Measurements from ENCODE around the gene PIP5K1B.

PIP5K1B gene

DNA sequence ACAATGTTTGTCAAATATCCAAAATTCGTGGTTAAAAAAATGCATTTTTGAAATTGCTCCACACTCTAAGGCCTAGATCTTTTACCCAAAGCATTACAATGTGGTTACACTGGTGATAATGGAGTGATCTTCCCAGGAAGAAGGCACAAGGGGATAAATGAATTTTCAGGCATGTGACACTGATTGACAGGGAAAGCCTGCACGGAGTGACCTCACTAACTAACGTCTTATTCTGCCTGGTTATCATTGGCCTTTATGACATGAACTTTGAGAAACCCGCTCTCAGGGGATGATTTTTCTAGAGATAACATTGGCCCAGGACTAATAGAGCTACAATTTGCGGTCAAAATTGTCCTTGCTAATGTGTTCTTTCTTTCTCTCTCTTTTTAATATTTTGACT, 171.2 kb downstream of the PIP5K1B start:
- no peak for DNase-seq (ENCODE audit: low read depth, low spot score)
- in situ Hi-C loops (cut with HindIII; ENCODE audit: low sequenced_read_pairs), result no loop called here
- no peak overlapping the region for H3K4me3 ChIP-seq (ENCODE audit: low read depth, low read length)
- TF ChIP-seq CTCF (IDR thresholded peaks at IDR 0.05; ENCODE audit: low read depth, low read length), result no peak

DNA sequence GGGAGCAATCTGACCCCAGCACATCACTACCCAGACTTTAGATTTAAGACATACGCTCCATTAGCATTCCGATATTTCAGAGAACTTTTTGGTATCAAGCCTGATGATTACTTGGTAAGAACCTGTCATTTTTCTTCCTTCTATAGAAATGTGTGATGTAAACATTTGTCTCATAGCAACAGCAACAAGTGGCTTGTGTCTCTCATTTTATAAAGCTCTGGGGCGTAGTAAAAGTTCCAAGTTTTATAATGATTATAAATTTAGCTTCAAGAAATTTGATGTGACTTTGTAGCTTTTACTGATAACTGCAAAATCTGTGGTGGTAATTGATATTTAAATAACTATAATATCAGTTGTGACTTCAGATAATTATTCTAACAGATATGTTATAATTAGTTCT, 171.6 kb downstream of the PIP5K1B start:
- no peak overlapping the region for H3K4me3 ChIP-seq (ENCODE audit: low read depth, low read length)
- in situ Hi-C loops (cut with HindIII; ENCODE audit: low sequenced_read_pairs), result no loop called here
- no peak for DNase-seq (ENCODE audit: low read depth, low spot score)
- no peak for TF ChIP-seq CTCF (IDR thresholded peaks at IDR 0.05; ENCODE audit: low read depth, low read length)

DNA sequence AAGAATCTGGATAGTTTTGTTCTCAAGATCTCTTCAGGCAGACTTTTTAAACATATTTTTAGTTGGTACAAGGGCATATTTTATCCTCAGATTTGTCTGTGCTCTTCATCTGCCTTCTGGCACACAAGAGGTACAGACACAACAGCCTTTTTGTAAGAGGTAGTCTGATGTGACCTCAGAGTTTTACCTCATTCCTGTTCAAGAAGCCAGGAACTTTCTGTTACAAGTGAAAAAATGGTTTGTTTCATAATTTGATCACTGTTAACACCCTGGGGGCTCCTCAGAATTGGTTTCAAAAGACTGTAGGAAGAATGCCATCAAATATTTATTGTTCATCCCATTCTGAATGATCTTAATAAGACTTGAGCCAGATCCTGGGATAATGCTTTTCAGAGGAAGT, 172.2 kb downstream of the PIP5K1B start:
- in situ Hi-C loops (cut with HindIII; ENCODE audit: low sequenced_read_pairs), result no loop called here
- no peak for TF ChIP-seq CTCF (IDR thresholded peaks at IDR 0.05; ENCODE audit: low read depth, low read length)
- no peak overlapping the region for H3K4me3 ChIP-seq (ENCODE audit: low read depth, low read length)
- DNase-seq (ENCODE audit: low read depth, low spot score), result no peak

- DNase-seq (ENCODE audit: low read depth, low spot score), result no peak
- H3K4me3 ChIP-seq (ENCODE audit: low read depth, low read length), result no peak overlapping the region
- in situ Hi-C loops (cut with HindIII; ENCODE audit: low sequenced_read_pairs), result no loop called here
- TF ChIP-seq CTCF (IDR thresholded peaks at IDR 0.05; ENCODE audit: low read depth, low read length), result no peak
Observed at GRCh38 chr9:68878450-68878849, 173.4 kb downstream of the PIP5K1B start.

- H3K4me3 ChIP-seq (ENCODE audit: low read depth, low read length), result no peak overlapping the region
- in situ Hi-C loops (cut with HindIII; ENCODE audit: low sequenced_read_pairs), result no loop called here
- no peak for TF ChIP-seq CTCF (IDR thresholded peaks at IDR 0.05; ENCODE audit: low read depth, low read length)
- no peak for DNase-seq (ENCODE audit: low read depth, low spot score)
Observed at GRCh38 chr9:68883224-68883623, 178.2 kb downstream of the PIP5K1B start.

GRCh38 chr9:68887232-68887631, 182.2 kb downstream of the PIP5K1B start:
- H3K4me3 ChIP-seq (ENCODE audit: low read depth, low read length), result no peak overlapping the region
- no peak for DNase-seq (ENCODE audit: low read depth, low spot score)
- TF ChIP-seq CTCF (IDR thresholded peaks at IDR 0.05; ENCODE audit: low read depth, low read length), result no peak
- in situ Hi-C loops (cut with HindIII; ENCODE audit: low sequenced_read_pairs), result no loop called here

DNA sequence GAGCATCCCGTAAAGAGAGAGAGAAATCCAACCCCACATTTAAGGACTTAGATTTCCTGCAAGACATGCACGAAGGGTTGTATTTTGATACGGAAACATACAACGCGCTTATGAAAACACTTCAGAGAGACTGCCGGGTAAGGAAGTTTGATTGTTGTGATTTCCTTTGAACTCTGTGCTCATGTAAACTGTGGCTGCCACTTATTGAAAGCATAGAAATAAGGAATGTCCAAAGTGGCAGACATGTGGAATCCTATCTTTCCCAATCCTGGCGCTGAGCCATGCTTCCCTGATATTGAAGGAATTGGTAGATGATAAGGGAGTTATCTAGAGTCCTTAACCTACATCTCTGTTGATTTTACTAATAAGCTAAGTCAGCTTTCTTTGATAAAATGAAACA, 189.5 kb downstream of the PIP5K1B start:
- H3K4me3 ChIP-seq (ENCODE audit: low read depth, low read length), result no peak overlapping the region
- no peak for DNase-seq (ENCODE audit: low read depth, low spot score)
- in situ Hi-C loops (cut with HindIII; ENCODE audit: low sequenced_read_pairs), result no loop called here
- TF ChIP-seq CTCF (IDR thresholded peaks at IDR 0.05; ENCODE audit: low read depth, low read length), result no peak

Measured in astrocyte of the spinal cord (primary cell).